Activated CD4-positive, alpha-beta T cell treated with anti-CD3 and anti-CD28 coated beads, Interleukin-2, amount 10 ng/mL, durations not matched to agents 24 days and 14 days (primary cell): ENCODE measurements around the gene ALDH3B2. TPM values are rescaled to one million over a fixed set of nuclear protein-coding genes. Genes with fewer than 3 reads are reported as not detected.
A peak's percentile ranks its signal among the peaks of the same experiment; 100 is the strongest.

Source experiments
- DNase-seq: peaks from one replicate; pipeline ENCODE4 v3.0.0; 2022
- H3K27ac Mint-ChIP-seq: one replicate; pipeline ENCODE4 v1.8.0; 2022; ENCODE audit warnings: mild to moderate bottlenecking, mixed read lengths
- H3K27me3 Mint-ChIP-seq: one replicate; pipeline ENCODE4 v1.8.0; 2022; ENCODE audit warnings: mixed read lengths
- H3K36me3 Mint-ChIP-seq: one replicate; pipeline ENCODE4 v1.8.0; 2022; ENCODE audit warnings: low read depth, mild to moderate bottlenecking, mixed read lengths
- H3K4me1 Mint-ChIP-seq: one replicate; pipeline ENCODE4 v1.8.0; 2021; ENCODE audit warnings: mixed read lengths
- H3K4me3 Mint-ChIP-seq: one replicate; pipeline ENCODE4 v1.8.0; 2022; ENCODE audit warnings: mild to moderate bottlenecking, moderate library complexity, mixed read lengths
- H3K9me3 Mint-ChIP-seq: one replicate; pipeline ENCODE4 v1.8.0; 2021; ENCODE audit warnings: mixed read lengths
- intact Hi-C: fragments of 100-400 bp; cut with micrococcal nuclease; formaldehyde crosslinking; loops from one replicate; pipeline ENCODE4 v1.15.1; 2023
- total RNA-seq: library from RNA; stranded (reverse); gene quantifications from 2 replicates; pipeline ENCODE4 v1.2.3, GENCODE V29; 2022

ALDH3B2 gene
- total RNA-seq, 1 donor from 2014 or later, result not detected

DNA sequence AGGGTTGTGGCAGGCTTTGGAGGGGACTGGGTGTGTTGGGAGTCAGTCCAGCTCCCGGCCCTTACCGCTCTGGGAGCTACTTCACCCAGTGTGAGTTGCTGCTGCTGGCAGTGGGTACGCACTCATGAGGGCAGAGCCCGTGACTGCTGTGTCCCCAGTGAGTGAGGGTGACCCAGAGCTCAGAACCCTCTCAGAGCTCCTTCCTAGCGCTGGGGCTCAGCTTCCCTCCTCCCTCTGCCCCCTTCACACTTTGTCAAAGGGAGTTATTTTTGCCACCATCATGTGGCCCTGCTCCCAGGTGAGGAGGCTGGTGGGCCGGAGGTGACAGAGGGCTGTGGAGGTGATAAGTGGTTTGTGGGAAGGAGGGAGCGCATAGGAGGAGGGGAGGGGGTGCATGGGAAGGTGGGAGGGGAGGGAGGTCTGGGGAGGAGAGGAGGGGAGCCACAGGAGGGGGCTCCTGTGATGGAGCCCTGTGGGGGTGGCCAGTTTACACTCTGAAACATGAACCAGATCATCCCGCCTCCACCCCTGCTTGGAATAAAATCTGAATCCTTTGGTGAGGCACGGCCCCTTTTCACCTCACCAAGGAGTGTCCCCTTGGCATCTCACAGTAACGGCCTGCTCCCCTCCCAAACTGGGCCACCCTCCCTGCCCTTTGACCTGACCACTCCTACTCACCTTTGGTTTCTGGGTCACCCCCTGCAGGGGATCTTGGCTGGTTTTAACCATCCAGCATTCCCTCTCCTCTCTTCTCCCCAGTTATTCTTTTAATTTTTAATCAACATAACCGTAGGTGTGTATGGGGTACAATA, 57.8 kb downstream of the ALDH3B2 start:
- Mint-ChIP-seq H3K4me3 (no peak overlapping the region), H3K27ac (peak overlapping the region; percentile 2), H3K36me3 (peaks cover 14% of the 10 kb centered on the region), H3K9me3 (no peaks in the 10 kb centered on the region), H3K4me1 (peaks cover 16% of the 10 kb centered on the region), H3K27me3 (no peaks in the 10 kb centered on the region)
- DNase-seq, result no peak
- intact Hi-C loops, result loop anchor here (5.0 kb wide), 1 partner anchor 34 kb away; the partner anchor contains the start of gene GSTP1

DNA sequence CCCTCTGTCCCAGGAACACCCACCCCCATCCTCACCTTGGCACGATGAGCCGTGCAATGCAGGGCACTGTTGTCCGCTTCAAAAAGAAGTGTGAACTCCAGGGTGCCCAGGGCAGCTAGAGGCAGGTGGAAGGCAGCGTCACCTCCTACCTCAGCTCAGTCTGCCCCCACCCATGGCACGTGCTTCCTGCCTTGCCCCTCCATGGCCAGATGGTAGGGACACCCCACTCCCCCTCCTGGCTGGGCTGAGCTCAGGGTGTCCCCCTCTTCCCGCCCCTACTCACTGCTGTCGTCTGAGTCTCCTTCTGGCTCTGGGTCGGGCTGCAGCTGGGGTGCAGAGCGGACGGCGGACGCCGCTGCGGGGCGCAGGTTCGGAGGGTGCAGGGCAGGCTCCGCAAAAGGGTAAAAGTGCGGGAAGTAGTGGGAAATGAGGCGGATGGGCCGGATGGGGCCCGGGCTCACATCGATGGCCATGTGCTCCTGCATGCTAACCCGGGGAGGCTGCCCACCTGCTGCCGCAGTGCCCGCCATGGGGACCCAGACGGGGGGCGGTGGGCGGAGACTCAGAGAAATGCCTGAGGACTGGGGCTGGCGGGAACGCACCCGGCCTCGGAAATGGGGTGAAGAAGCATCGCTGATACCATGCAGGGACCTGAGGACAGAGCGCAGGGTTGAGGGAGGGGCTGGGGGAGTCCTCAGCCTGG, 58.5 kb downstream of the ALDH3B2 start:
- Mint-ChIP-seq H3K27ac (no peak overlapping the region), H3K4me3 (no peak overlapping the region), H3K27me3 (no peaks in the 10 kb centered on the region), H3K36me3 (peaks cover 16% of the 10 kb centered on the region), H3K4me1 (peaks cover 16% of the 10 kb centered on the region), H3K9me3 (no peaks in the 10 kb centered on the region)
- no peak for DNase-seq
- intact Hi-C loops, result loop anchor here (5.0 kb wide), 1 partner anchor 34 kb away; the partner anchor contains the start of gene GSTP1

DNA sequence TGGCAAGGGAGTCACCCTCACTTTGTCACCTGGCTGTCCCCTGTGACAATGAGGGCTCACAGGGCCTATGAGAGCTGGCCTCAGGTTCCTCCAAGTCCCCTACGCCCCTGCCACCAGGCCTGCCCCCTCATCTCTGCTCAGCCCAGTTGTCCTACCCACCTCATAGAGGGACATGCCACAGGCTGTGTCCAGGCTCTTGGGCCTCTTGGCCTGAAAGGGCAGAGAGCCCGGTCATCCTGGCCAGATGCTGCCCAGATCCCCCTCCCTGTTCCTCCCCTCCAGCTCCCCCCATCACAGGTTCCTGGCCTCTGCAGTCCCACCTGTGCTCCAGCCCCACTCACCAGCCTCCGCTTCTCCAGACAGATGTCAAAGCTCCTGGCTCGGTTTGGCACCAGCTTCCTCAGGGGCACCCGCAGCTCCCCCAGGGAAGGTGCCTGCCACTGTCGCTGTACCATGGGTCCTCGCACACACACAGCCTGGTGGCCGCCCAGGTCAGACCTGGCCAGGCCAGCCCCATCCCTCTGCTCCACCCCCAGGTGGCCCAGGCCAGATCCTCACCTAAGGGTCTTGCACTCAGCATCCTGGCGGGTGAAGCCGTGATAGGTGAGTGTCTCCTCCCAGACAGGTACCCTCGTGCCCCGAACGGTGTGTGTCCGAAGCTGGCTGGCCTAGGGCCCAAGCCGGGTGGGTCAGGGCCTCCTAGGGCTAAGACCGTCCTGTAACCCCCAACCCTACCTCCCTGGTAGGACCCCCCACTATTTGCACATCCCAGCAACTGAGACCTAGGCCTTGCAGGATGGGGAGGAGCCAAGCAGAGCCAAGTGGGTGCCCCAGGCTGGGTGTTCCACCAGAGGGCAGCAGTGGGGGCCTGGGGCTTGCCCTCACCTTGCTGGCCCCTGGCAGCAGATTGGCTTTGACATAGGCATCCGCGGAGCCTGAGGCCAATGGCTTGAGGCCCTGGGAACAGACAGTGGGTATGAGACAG, 59.4 kb downstream of the ALDH3B2 start:
- Mint-ChIP-seq H3K9me3 (no peaks in the 10 kb centered on the region), H3K27ac (peak overlapping the region; percentile 99), H3K4me3 (peak overlapping the region; percentile 84), H3K36me3 (peaks cover 24% of the 10 kb centered on the region), H3K4me1 (peaks cover 16% of the 10 kb centered on the region), H3K27me3 (no peaks in the 10 kb centered on the region)
- intact Hi-C loops, result loop anchor here (1.0 to 5.0 kb wide), 3 partner anchors 9 to 33 kb away; partner anchors contain the start of genes GSTP1 and NDUFV1
- peak; percentile 89 for DNase-seq

DNA sequence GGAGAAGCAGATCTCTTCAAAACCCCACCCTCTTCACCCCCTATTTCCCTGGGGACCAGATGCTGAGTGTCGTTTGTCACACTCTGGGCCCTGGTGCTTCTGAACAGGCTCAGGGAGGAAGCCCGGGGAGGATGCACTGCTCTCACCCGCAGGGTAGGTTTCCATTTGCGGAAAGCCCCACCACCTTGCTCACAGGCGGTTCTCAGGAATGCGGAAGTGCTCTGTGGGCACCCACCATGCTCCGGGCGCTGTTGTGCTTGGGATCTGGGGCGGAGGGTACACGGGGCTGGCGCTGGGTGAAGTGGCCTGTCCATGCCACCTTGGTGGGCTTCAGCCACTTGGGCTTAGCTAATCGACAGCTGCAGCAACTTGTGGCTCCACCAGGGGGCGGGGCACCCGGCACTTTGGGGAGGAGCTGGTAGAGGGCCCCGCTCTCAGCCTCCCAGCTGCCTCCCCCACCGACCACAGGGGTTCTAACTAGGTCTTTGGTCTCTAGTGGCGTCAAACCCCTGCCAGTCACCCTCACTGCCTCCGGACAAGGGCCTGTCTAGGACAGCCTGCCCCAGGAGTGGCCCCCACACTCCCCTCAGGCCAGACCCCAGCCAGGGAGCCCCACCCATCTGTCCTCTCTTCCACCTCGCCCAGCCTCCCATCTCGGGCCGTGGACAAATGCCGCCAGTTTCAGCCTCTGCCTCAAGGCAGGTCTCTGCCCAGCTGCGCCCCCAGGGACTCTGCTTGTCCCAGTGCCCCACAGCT, 60.3 kb downstream of the ALDH3B2 start:
- DNase-seq, result peak; percentile 96
- H3K4me1 Mint-ChIP-seq, result peaks cover 16% of the 10 kb centered on the region
- intact Hi-C loops, result loop anchor here (1.0 kb wide), 2 partner anchors 8 to 16 kb away; partner anchors contain the start of gene NDUFV1
- H3K27me3 Mint-ChIP-seq, result no peaks in the 10 kb centered on the region
- H3K36me3 Mint-ChIP-seq, result peaks cover 28% of the 10 kb centered on the region
- no peaks in the 10 kb centered on the region for H3K9me3 Mint-ChIP-seq
- H3K27ac Mint-ChIP-seq, result peak overlapping the region; percentile 99
- H3K4me3 Mint-ChIP-seq, result peak overlapping the region; percentile 84

DNA sequence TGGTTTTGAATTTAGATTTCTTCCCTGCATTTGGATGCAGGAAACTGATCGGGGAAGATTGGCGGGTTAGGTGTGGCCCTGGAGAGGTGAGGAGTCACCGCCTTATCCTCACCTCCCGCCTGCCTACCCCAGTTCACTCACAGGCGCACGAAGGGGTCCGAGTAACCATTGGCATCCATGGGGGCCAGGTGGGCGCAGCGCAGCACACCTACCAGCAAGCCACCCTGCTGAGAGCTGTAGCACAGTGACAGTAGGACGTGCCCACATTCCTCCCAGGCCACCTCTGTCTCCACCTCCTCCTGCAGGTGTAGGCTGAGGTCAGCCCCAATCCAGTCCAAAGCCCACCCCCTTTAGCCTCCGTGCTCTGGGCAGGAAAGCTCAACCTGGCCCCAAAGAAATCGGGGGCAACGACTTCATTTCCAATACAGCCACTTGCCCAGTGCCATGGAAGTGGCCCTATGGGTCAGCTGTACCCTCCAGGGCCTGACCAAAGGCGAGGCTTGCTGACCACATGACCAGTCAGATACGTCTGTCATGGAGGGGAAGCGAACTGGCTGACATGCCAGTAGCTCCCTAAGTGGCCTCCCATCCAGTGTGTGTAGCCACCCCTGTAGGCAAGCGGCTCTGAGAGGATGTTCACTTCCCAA, 61.0 kb downstream of the ALDH3B2 start:
- intact Hi-C loops, result no loop called here
- Mint-ChIP-seq H3K27ac (peak overlapping the region; percentile 99), H3K27me3 (no peaks in the 10 kb centered on the region), H3K4me3 (peak overlapping the region; percentile 84), H3K36me3 (peaks cover 35% of the 10 kb centered on the region), H3K4me1 (peaks cover 21% of the 10 kb centered on the region), H3K9me3 (no peaks in the 10 kb centered on the region)
- DNase-seq, result no peak

DNA sequence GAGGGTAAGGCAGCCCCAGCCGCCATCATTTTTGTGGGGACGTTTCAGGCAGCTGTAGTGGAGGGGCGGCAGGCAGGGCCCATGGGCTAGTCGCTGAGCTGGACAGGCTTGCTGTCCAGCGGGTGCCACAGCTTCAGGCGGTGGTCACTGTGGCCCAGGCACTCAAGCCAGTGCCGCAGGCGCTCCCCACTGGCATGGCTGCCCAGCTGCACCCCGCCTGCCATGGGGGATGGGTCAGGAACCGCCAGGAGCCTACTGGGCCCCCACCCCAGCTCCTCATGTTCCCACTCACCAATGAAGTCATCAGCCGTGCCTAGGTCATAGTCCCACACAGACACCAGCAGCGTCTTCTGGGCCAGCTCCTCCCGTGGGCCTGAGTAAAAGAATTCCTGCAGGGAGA, 61.7 kb downstream of the ALDH3B2 start:
- intact Hi-C loops, result no loop called here
- H3K27me3 Mint-ChIP-seq, result no peaks in the 10 kb centered on the region
- no peak overlapping the region for H3K4me3 Mint-ChIP-seq
- peaks cover 27% of the 10 kb centered on the region for H3K4me1 Mint-ChIP-seq
- no peaks in the 10 kb centered on the region for H3K9me3 Mint-ChIP-seq
- peak overlapping the region; percentile 99 for H3K27ac Mint-ChIP-seq
- peak; percentile 55 for DNase-seq
- peaks cover 37% of the 10 kb centered on the region for H3K36me3 Mint-ChIP-seq

Other genes with a start within 250 kb of the ALDH3B2 start
- 79.3 and 83.1 TPM in 2 replicates for gene RPS6KB2, start 246.1 kb downstream of the ALDH3B2 start, total RNA-seq
- gene PTPRCAP, start 236.9 kb downstream of the ALDH3B2 start, total RNA-seq, result 85.1 and 90.3 TPM in 2 replicates
- 251 and 259 TPM in 2 replicates for gene CORO1B, start 231.1 kb downstream of the ALDH3B2 start, total RNA-seq
- not detected in 2 replicates for gene GPR152, start 221.9 kb downstream of the ALDH3B2 start, total RNA-seq
- 0.66 and 0.68 TPM in 2 replicates for gene CABP4, start 219.3 kb downstream of the ALDH3B2 start, total RNA-seq
- 56.8 and 58.3 TPM in 2 replicates for gene TMEM134, start 205.4 kb downstream of the ALDH3B2 start, total RNA-seq
- gene AIP, start 191.6 kb downstream of the ALDH3B2 start, total RNA-seq, result 186 and 189 TPM in 2 replicates
- 126 and 128 TPM in 2 replicates for gene PITPNM1, start 169.3 kb downstream of the ALDH3B2 start, total RNA-seq
- 93.5 and 97.9 TPM in 2 replicates for gene CDK2AP2, start 166.5 kb downstream of the ALDH3B2 start, total RNA-seq
- not detected in 2 replicates for gene CABP2, start 151.2 kb downstream of the ALDH3B2 start, total RNA-seq
- 305 and 312 TPM in 2 replicates for gene GSTP1, start 90.8 kb downstream of the ALDH3B2 start, total RNA-seq
- 304 and 321 TPM in 2 replicates for gene NDUFV1, start 67.7 kb downstream of the ALDH3B2 start, total RNA-seq
- gene NUDT8, start 44.7 kb downstream of the ALDH3B2 start, total RNA-seq, result 22.2 and 22.6 TPM in 2 replicates
- not detected in 2 replicates for gene TBX10, start 34.9 kb downstream of the ALDH3B2 start, total RNA-seq
- 0.14 TPM in 1 of 2 replicates, not detected in the other for gene ACY3, start 23.9 kb downstream of the ALDH3B2 start, total RNA-seq